ENCODE measurements around the gene ATP5F1E.

The ATP5F1E gene

GRCh38 chr20:59033616-59034165, 1.6 kb upstream of the ATP5F1E start:
- TF ChIP-seq EZH2phosphoT487 (IDR thresholded peaks at IDR 0.05; ENCODE audit: low read depth): no peak
- TF ChIP-seq, protein P1, sequence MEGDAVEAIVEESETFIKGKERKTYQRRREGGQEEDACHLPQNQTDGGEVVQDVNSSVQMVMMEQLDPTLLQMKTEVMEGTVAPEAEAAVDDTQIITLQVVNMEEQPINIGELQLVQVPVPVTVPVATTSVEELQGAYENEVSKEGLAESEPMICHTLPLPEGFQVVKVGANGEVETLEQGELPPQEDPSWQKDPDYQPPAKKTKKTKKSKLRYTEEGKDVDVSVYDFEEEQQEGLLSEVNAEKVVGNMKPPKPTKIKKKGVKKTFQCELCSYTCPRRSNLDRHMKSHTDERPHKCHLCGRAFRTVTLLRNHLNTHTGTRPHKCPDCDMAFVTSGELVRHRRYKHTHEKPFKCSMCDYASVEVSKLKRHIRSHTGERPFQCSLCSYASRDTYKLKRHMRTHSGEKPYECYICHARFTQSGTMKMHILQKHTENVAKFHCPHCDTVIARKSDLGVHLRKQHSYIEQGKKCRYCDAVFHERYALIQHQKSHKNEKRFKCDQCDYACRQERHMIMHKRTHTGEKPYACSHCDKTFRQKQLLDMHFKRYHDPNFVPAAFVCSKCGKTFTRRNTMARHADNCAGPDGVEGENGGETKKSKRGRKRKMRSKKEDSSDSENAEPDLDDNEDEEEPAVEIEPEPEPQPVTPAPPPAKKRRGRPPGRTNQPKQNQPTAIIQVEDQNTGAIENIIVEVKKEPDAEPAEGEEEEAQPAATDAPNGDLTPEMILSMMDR (IDR thresholded peaks at IDR 0.05; ENCODE audit: low read depth, low read length): no peak
- H3K4me1 ChIP-seq (ENCODE audit: low read length): peaks cover 38% of the 10 kb centered on the region
- H3K9ac ChIP-seq (ENCODE audit: low read length): no peak overlapping the region
- H3K27me3 ChIP-seq (ENCODE audit: low read depth, low read length): no peaks in the 10 kb centered on the region
- H3K4me2 ChIP-seq (ENCODE audit: low read length): peak overlapping the region; percentile 95; the same call in 1 of the 2 replicates
- H4K20me1 ChIP-seq (ENCODE audit: insufficient read depth, low read length): peaks cover 21% of the 10 kb centered on the region
- peaks cover 63% of the 10 kb centered on the region for H3K79me2 ChIP-seq (ENCODE audit: low read length)
- peaks cover 67% of the 10 kb centered on the region for H3K36me3 ChIP-seq (replicated peaks; ENCODE audit: low read depth, low read length)
- no peak overlapping the region for H2AFZ ChIP-seq (ENCODE audit: low read depth, low read length)
- H3K9me3 ChIP-seq (ENCODE audit: insufficient read depth, low read length): no peaks in the 10 kb centered on the region
- H3K27ac ChIP-seq (ENCODE audit: low read length): no peak overlapping the region
- H3K4me3 ChIP-seq (ENCODE audit: low read length): no peak overlapping the region

DNA sequence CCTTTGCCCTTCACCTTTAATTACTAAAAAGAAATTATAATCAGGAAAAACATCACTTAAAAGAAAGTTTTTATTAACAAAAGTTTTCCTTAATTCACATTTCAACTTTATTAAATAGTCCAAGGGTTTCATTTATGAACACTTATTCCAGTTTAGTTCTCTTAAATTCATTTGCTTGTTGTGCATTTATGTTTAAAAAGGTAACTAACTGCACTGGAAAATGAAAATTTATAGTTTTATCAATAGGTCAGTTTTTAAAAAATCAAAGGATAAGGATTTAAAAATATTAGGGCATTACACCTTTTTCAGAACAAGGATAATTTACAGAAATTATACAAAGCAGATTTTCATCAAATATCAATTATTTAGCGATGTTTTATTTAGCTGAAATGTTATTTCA, 958 bp upstream of the ATP5F1E start:
- TF ChIP-seq EZH2phosphoT487 (IDR thresholded peaks at IDR 0.05; ENCODE audit: low read depth): no peak
- TF ChIP-seq, protein P1 (IDR thresholded peaks at IDR 0.05; ENCODE audit: low read depth, low read length): no peak
- Histone ChIP-seq H3K27ac (ENCODE audit: low read length) (peak overlapping the region; percentile 70), H2AFZ (ENCODE audit: low read depth, low read length) (no peak overlapping the region)

GRCh38 chr20:59032713-59033059, 551 bp upstream of the ATP5F1E start:
- Histone ChIP-seq H3K4me2 (ENCODE audit: low read length) (peak overlapping the region; percentile 95), H3K9me3 (ENCODE audit: insufficient read depth, low read length) (no peaks in the 10 kb centered on the region), H3K4me3 (ENCODE audit: low read length) (peak overlapping the region; percentile 80), H3K9ac (ENCODE audit: low read length) (peak overlapping the region; percentile 73), H2AFZ (ENCODE audit: low read depth, low read length) (peak overlapping the region; percentile 0; the same call in 1 of the 2 replicates), H3K36me3 (replicated peaks; ENCODE audit: low read depth, low read length) (peaks cover 71% of the 10 kb centered on the region), H3K27me3 (ENCODE audit: low read depth, low read length) (no peaks in the 10 kb centered on the region), H4K20me1 (ENCODE audit: insufficient read depth, low read length) (peaks cover 21% of the 10 kb centered on the region), H3K4me1 (ENCODE audit: low read length) (peaks cover 41% of the 10 kb centered on the region), H3K27ac (ENCODE audit: low read length) (peak overlapping the region; percentile 70), H3K79me2 (ENCODE audit: low read length) (peaks cover 63% of the 10 kb centered on the region)
- TF ChIP-seq EZH2phosphoT487 (IDR thresholded peaks at IDR 0.05; ENCODE audit: low read depth): no peak
- TF ChIP-seq, protein P1 (IDR thresholded peaks at IDR 0.05; ENCODE audit: low read depth, low read length): peak; percentile 29

More for the DNA sequence above, 958 bp upstream of the ATP5F1E start:
- peaks cover 20% of the 10 kb centered on the region for H4K20me1 ChIP-seq (ENCODE audit: insufficient read depth, low read length)
- H3K79me2 ChIP-seq (ENCODE audit: low read length): peaks cover 63% of the 10 kb centered on the region
- peaks cover 71% of the 10 kb centered on the region for H3K36me3 ChIP-seq (replicated peaks; ENCODE audit: low read depth, low read length)
- H3K4me2 ChIP-seq (ENCODE audit: low read length): peak overlapping the region; percentile 95
- H3K4me3 ChIP-seq (ENCODE audit: low read length): peak overlapping the region; percentile 80
- H3K27me3 ChIP-seq (ENCODE audit: low read depth, low read length): no peaks in the 10 kb centered on the region
- H3K9me3 ChIP-seq (ENCODE audit: insufficient read depth, low read length): no peaks in the 10 kb centered on the region
- peak overlapping the region; percentile 73 for H3K9ac ChIP-seq (ENCODE audit: low read length)
- H3K4me1 ChIP-seq (ENCODE audit: low read length): peaks cover 41% of the 10 kb centered on the region

DNA sequence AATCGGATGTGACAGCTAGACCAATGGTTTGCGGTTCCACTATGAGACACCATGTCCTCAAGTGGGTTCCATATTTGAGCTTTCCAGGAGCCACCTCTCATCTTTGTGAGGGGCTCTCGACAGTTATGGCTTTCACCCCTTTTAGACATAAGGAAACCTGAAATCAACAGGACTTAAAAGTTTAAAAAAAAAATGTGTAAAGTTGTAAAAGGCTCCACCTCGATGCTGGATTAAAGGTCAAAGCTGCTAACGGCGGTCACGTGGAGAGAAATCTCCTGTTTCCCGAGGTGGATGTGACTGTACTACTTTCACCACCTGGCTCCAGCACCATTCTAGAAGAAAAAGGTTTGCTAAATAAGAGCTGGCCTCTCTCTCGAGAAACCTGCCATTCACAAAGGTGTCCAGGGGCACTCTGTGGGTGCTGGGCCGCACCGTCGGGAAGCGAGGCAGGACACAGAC, 542 bp downstream of the ATP5F1E start:
- Histone ChIP-seq H3K36me3 (replicated peaks; ENCODE audit: low read depth, low read length) (peaks cover 69% of the 10 kb centered on the region), H2AFZ (ENCODE audit: low read depth, low read length) (no peak overlapping the region)

More for the DNA sequence above, 542 bp downstream of the ATP5F1E start:
- Histone ChIP-seq H3K9me3 (ENCODE audit: insufficient read depth, low read length) (no peaks in the 10 kb centered on the region), H3K27me3 (ENCODE audit: low read depth, low read length) (no peaks in the 10 kb centered on the region), H4K20me1 (ENCODE audit: insufficient read depth, low read length) (peaks cover 32% of the 10 kb centered on the region), H3K4me1 (ENCODE audit: low read length) (peaks cover 41% of the 10 kb centered on the region), H3K4me3 (ENCODE audit: low read length) (peak overlapping the region; percentile 80), H3K9ac (ENCODE audit: low read length) (peak overlapping the region; percentile 86), H3K79me2 (ENCODE audit: low read length) (peaks cover 65% of the 10 kb centered on the region), H3K4me2 (ENCODE audit: low read length) (peak overlapping the region; percentile 96), H3K27ac (ENCODE audit: low read length) (peak overlapping the region; percentile 67)
- TF ChIP-seq, protein P1 (IDR thresholded peaks at IDR 0.05; ENCODE audit: low read depth, low read length): no peak
- no peak for TF ChIP-seq EZH2phosphoT487 (IDR thresholded peaks at IDR 0.05; ENCODE audit: low read depth)
